ENCODE results near the gene MACROD2. TPM values are rescaled to one million over a fixed set of nuclear protein-coding genes. Genes with fewer than 3 reads are reported as not detected.

The MACROD2 gene
- polyA plus RNA-seq, 1 donor (not counting 4 experiments of a cell fraction or from before 2014, with no cell fraction given): 0.71 TPM

DNA sequence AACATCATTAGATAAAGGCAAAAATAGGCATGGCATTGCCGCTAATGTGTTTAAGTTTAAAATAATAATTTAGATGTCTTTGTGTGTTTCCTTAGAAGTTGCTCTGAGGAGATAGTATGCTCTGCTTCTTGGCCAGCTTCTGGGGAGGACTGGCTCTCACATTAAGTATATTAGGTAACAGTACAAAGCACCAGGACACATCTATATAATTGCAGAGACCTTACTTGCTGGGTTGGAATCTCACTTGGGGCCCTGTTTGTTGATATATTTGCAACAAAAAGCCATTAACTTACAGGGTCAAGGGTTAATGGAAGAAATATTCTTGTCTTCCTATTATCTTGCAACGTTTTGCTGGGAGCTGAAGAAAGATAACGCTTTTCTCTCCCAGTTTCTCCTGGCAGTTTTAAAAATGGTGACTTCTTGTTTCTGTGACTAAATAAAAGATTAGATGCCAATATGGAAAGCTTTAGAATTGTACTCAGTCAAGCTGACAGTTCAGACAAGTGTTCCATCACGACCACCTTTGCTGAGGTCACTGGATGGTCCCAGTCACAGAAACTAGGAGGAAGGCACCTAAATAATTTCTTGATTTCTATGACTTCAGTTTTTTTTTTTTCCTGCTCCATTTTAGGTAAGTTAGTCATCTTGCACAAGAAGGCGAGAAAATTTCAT lies 804.4 kb downstream of the MACROD2 start:
- no peak overlapping the region for H2AFZ ChIP-seq (ENCODE audit: control insufficient read depth, low read length)
- H3K27me3 ChIP-seq (ENCODE audit: control insufficient read depth, extremely low read depth, insufficient read depth, low read length): no peaks in the 10 kb centered on the region
- FAIRE-seq (no peak), DNase-seq (ENCODE audit: low read depth, low spot score) (no peak)
- no peak overlapping the region for H3K4me3 ChIP-seq (ENCODE audit: control insufficient read depth in 2 of 3, extremely low read depth in 1 of 3, insufficient read depth in 2 of 3, low read depth in 1 of 3, low read length in 3 of 3)
- no peaks in the 10 kb centered on the region for H3K36me3 ChIP-seq (ENCODE audit: control insufficient read depth in 2 of 2, extremely low read depth in 1 of 2, insufficient read depth in 2 of 2, low read length in 2 of 2)
- TF ChIP-seq, protein P1, sequence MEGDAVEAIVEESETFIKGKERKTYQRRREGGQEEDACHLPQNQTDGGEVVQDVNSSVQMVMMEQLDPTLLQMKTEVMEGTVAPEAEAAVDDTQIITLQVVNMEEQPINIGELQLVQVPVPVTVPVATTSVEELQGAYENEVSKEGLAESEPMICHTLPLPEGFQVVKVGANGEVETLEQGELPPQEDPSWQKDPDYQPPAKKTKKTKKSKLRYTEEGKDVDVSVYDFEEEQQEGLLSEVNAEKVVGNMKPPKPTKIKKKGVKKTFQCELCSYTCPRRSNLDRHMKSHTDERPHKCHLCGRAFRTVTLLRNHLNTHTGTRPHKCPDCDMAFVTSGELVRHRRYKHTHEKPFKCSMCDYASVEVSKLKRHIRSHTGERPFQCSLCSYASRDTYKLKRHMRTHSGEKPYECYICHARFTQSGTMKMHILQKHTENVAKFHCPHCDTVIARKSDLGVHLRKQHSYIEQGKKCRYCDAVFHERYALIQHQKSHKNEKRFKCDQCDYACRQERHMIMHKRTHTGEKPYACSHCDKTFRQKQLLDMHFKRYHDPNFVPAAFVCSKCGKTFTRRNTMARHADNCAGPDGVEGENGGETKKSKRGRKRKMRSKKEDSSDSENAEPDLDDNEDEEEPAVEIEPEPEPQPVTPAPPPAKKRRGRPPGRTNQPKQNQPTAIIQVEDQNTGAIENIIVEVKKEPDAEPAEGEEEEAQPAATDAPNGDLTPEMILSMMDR (optimal IDR thresholded peaks at IDR 0.05 in 1 of 3, IDR thresholded peaks at IDR 0.05 in 1 of 3, conservative IDR thresholded peaks at IDR 0.05 in 1 of 3; ENCODE audit: extremely low read depth in 1 of 3, insufficient read depth in 2 of 3, low read length in 3 of 3): no peak
- no peak for TF ChIP-seq EZH2 (IDR thresholded peaks at IDR 0.05; ENCODE audit: low read length)
- dilution Hi-C loops (cut with MboI; ENCODE audit: extremely low pct_ligation_motif_present, low sequenced_read_pairs): no loop called here
- H3K4me2 ChIP-seq (ENCODE audit: control insufficient read depth, extremely low read depth, insufficient read depth, low read depth, low read length): no peak overlapping the region
- H3K9me3 ChIP-seq (ENCODE audit: control insufficient read depth, low read depth, low read length): no peaks in the 10 kb centered on the region
- no peaks in the 10 kb centered on the region for H3K79me2 ChIP-seq (ENCODE audit: control insufficient read depth, insufficient read depth, low read length)
- no peaks in the 10 kb centered on the region for H3K4me1 ChIP-seq (ENCODE audit: control insufficient read depth, extremely low read depth, insufficient read depth, low read length)
- no peaks in the 10 kb centered on the region for H4K20me1 ChIP-seq (ENCODE audit: control insufficient read depth, extremely low read depth, insufficient read depth, low read length)
- H3K9me1 ChIP-seq (ENCODE audit: control insufficient read depth, extremely low read depth, insufficient read depth, low read length): no peaks in the 10 kb centered on the region
- H3K9ac ChIP-seq (ENCODE audit: control insufficient read depth, extremely low read depth, insufficient read depth, low read length): no peak overlapping the region
- no peak overlapping the region for H3K27ac ChIP-seq (ENCODE audit: control insufficient read depth, insufficient read depth, low read length)

DNA sequence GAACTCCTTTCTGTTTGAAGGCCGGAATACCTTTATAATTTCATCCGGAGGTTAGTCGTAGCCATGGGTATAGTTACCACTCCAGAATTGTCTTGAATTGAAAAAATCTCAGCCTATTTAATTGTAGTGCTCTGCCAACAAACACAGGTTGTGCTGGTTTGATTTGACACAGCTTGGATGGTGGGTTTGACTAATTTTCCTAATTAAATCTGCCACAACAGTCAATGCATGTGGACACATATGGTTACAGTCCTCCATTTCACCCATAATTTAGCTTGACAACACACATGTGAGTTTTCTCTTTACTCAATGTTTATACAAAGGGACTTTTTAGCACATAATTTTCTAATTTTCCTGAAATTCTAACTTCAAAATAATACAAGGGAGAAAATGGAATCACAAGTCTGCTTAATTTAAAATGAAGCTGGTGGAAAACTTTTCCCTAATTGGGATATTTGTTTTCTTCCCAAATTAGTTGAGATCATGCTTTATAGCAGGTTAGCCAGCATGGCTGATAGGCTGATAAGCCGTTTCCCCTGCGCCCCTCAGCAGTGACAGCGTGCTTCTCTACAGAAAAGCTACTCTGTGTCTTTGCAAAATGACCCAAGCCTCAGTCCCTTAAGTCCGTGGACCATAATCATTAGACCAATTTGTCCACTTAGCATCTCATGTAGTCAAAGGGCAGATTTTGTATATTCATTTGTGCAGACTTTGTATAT lies 805.5 kb downstream of the MACROD2 start:
- H3K9ac ChIP-seq (ENCODE audit: control insufficient read depth, extremely low read depth, insufficient read depth, low read length): no peak overlapping the region
- TF ChIP-seq EZH2 (IDR thresholded peaks at IDR 0.05; ENCODE audit: low read length): no peak
- TF ChIP-seq, protein P1 (optimal IDR thresholded peaks at IDR 0.05 in 1 of 3, IDR thresholded peaks at IDR 0.05 in 1 of 3, conservative IDR thresholded peaks at IDR 0.05 in 1 of 3; ENCODE audit: extremely low read depth in 1 of 3, insufficient read depth in 2 of 3, low read length in 3 of 3): no peak

More for the DNA sequence above, 805.5 kb downstream of the MACROD2 start:
- no peaks in the 10 kb centered on the region for H3K36me3 ChIP-seq (ENCODE audit: control insufficient read depth in 2 of 2, extremely low read depth in 1 of 2, insufficient read depth in 2 of 2, low read length in 2 of 2)
- DNase-seq (ENCODE audit: low read depth, low spot score) (no peak), FAIRE-seq (no peak)
- H2AFZ ChIP-seq (ENCODE audit: control insufficient read depth, low read length): no peak overlapping the region
- H3K4me3 ChIP-seq (ENCODE audit: control insufficient read depth in 2 of 3, extremely low read depth in 1 of 3, insufficient read depth in 2 of 3, low read depth in 1 of 3, low read length in 3 of 3): no peak overlapping the region
- no peak overlapping the region for H3K4me2 ChIP-seq (ENCODE audit: control insufficient read depth, extremely low read depth, insufficient read depth, low read depth, low read length)
- dilution Hi-C loops (cut with MboI; ENCODE audit: extremely low pct_ligation_motif_present, low sequenced_read_pairs): no loop called here
- no peaks in the 10 kb centered on the region for H4K20me1 ChIP-seq (ENCODE audit: control insufficient read depth, extremely low read depth, insufficient read depth, low read length)
- H3K27ac ChIP-seq (ENCODE audit: control insufficient read depth, insufficient read depth, low read length): no peak overlapping the region
- H3K4me1 ChIP-seq (ENCODE audit: control insufficient read depth, extremely low read depth, insufficient read depth, low read length): no peaks in the 10 kb centered on the region
- no peaks in the 10 kb centered on the region for H3K9me3 ChIP-seq (ENCODE audit: control insufficient read depth, low read depth, low read length)
- H3K9me1 ChIP-seq (ENCODE audit: control insufficient read depth, extremely low read depth, insufficient read depth, low read length): no peaks in the 10 kb centered on the region
- H3K79me2 ChIP-seq (ENCODE audit: control insufficient read depth, insufficient read depth, low read length): no peaks in the 10 kb centered on the region
- H3K27me3 ChIP-seq (ENCODE audit: control insufficient read depth, extremely low read depth, insufficient read depth, low read length): no peaks in the 10 kb centered on the region
